Measurements from ENCODE around the gene KCTD19. TPM values are rescaled to one million over a fixed set of nuclear protein-coding genes. Genes with fewer than 3 reads are reported as not detected.

Gene KCTD19
- total RNA-seq, 1 experiment from 2014 or later = not detected

- 0 out of 2 replicates have a peak, but pooled peaks cover 1% of the 10 kb centered on the region for H3K27me3 ChIP-seq (ENCODE audit: low read length)
- H3K79me2 ChIP-seq (ENCODE audit: low read length) = no peaks in the 10 kb centered on the region
- H3K27ac ChIP-seq (ENCODE audit: low read length) = no peak overlapping the region
- H3K4me3 ChIP-seq (ENCODE audit: low read length) = no peak overlapping the region
- DNase-seq = no peak
- H3K9me2 ChIP-seq (replicated peaks; ENCODE audit: insufficient read depth, low read length) = no peaks in the 10 kb centered on the region
- no peaks in the 10 kb centered on the region for H4K20me1 ChIP-seq (ENCODE audit: insufficient read depth, low read depth, low read length)
- no peaks in the 10 kb centered on the region for H3K9me3 ChIP-seq (ENCODE audit: low read length)
- H3K4me1 ChIP-seq (ENCODE audit: low read length) = no peaks in the 10 kb centered on the region
- no peak overlapping the region for H3K9ac ChIP-seq (ENCODE audit: low read length)
- no peak overlapping the region for H2AFZ ChIP-seq (ENCODE audit: low read length)
- H3K4me2 ChIP-seq (ENCODE audit: low read depth, low read length, poor library complexity, severe bottlenecking) = no peak overlapping the region
- H3K36me3 ChIP-seq (ENCODE audit: insufficient read depth, low read length) = no peaks in the 10 kb centered on the region
These were observed 14.7 kb downstream of the KCTD19 start for GRCh38 chr16:67311607-67312488.

GRCh38 chr16:67310561-67310960, 16.0 kb downstream of the KCTD19 start:
- Histone ChIP-seq H3K36me3 (ENCODE audit: insufficient read depth, low read length) (no peaks in the 10 kb centered on the region), H3K9me2 (replicated peaks; ENCODE audit: insufficient read depth, low read length) (no peaks in the 10 kb centered on the region), H3K27ac (ENCODE audit: low read length) (no peak overlapping the region), H3K9me3 (ENCODE audit: low read length) (no peaks in the 10 kb centered on the region), H3K4me2 (ENCODE audit: low read depth, low read length, poor library complexity, severe bottlenecking) (no peak overlapping the region), H2AFZ (ENCODE audit: low read length) (no peak overlapping the region), H3K79me2 (ENCODE audit: low read length) (no peaks in the 10 kb centered on the region), H3K4me3 (ENCODE audit: low read length) (no peak overlapping the region), H4K20me1 (ENCODE audit: insufficient read depth, low read depth, low read length) (no peaks in the 10 kb centered on the region), H3K9ac (ENCODE audit: low read length) (no peak overlapping the region), H3K27me3 (ENCODE audit: low read length) (0 out of 2 replicates have a peak, but pooled peaks cover 2% of the 10 kb centered on the region), H3K4me1 (ENCODE audit: low read length) (no peaks in the 10 kb centered on the region)
- no peak for DNase-seq

GRCh38 chr16:67305216-67306071, 21.1 kb downstream of the KCTD19 start:
- H3K4me1 ChIP-seq (ENCODE audit: low read length) = no peaks in the 10 kb centered on the region
- no peak for DNase-seq
- 0 out of 2 replicates have a peak, but pooled peaks cover 2% of the 10 kb centered on the region for H3K27me3 ChIP-seq (ENCODE audit: low read length)
- H3K79me2 ChIP-seq (ENCODE audit: low read length) = no peaks in the 10 kb centered on the region
- H2AFZ ChIP-seq (ENCODE audit: low read length) = no peak overlapping the region
- no peaks in the 10 kb centered on the region for H3K9me2 ChIP-seq (replicated peaks; ENCODE audit: insufficient read depth, low read length)
- H3K27ac ChIP-seq (ENCODE audit: low read length) = no peak overlapping the region
- H3K9ac ChIP-seq (ENCODE audit: low read length) = no peak overlapping the region
- no peak overlapping the region for H3K4me2 ChIP-seq (ENCODE audit: low read depth, low read length, poor library complexity, severe bottlenecking)
- no peaks in the 10 kb centered on the region for H4K20me1 ChIP-seq (ENCODE audit: insufficient read depth, low read depth, low read length)
- no peak overlapping the region for H3K4me3 ChIP-seq (ENCODE audit: low read length)
- H3K36me3 ChIP-seq (ENCODE audit: insufficient read depth, low read length) = no peaks in the 10 kb centered on the region
- no peaks in the 10 kb centered on the region for H3K9me3 ChIP-seq (ENCODE audit: low read length)

GRCh38 chr16:67304020-67304419, 22.5 kb downstream of the KCTD19 start:
- Histone ChIP-seq H3K36me3 (ENCODE audit: insufficient read depth, low read length) (no peaks in the 10 kb centered on the region), H3K9me3 (ENCODE audit: low read length) (no peaks in the 10 kb centered on the region), H3K27ac (ENCODE audit: low read length) (no peak overlapping the region), H3K27me3 (ENCODE audit: low read length) (0 out of 2 replicates have a peak, but pooled peaks cover 2% of the 10 kb centered on the region), H2AFZ (ENCODE audit: low read length) (no peak overlapping the region), H4K20me1 (ENCODE audit: insufficient read depth, low read depth, low read length) (no peaks in the 10 kb centered on the region), H3K4me2 (ENCODE audit: low read depth, low read length, poor library complexity, severe bottlenecking) (no peak overlapping the region), H3K9me2 (replicated peaks; ENCODE audit: insufficient read depth, low read length) (no peaks in the 10 kb centered on the region), H3K9ac (ENCODE audit: low read length) (no peak overlapping the region), H3K4me1 (ENCODE audit: low read length) (no peaks in the 10 kb centered on the region), H3K79me2 (ENCODE audit: low read length) (no peaks in the 10 kb centered on the region), H3K4me3 (ENCODE audit: low read length) (no peak overlapping the region)
- no peak for DNase-seq

GRCh38 chr16:67302970-67303369, 23.6 kb downstream of the KCTD19 start:
- no peaks in the 10 kb centered on the region for H3K9me2 ChIP-seq (replicated peaks; ENCODE audit: insufficient read depth, low read length)
- 0 out of 2 replicates have a peak, but pooled peaks cover 2% of the 10 kb centered on the region for H3K27me3 ChIP-seq (ENCODE audit: low read length)
- H3K27ac ChIP-seq (ENCODE audit: low read length) = no peak overlapping the region

GRCh38 chr16:67302076-67302475, 24.5 kb downstream of the KCTD19 start:
- no peak for DNase-seq
- H4K20me1 ChIP-seq (ENCODE audit: insufficient read depth, low read depth, low read length) = no peaks in the 10 kb centered on the region
- H3K4me1 ChIP-seq (ENCODE audit: low read length) = no peaks in the 10 kb centered on the region
- H3K27ac ChIP-seq (ENCODE audit: low read length) = no peak overlapping the region
- 0 out of 2 replicates have a peak, but pooled peaks cover 2% of the 10 kb centered on the region for H3K27me3 ChIP-seq (ENCODE audit: low read length)
- no peak overlapping the region for H3K4me3 ChIP-seq (ENCODE audit: low read length)
- H3K9ac ChIP-seq (ENCODE audit: low read length) = no peak overlapping the region
- H3K4me2 ChIP-seq (ENCODE audit: low read depth, low read length, poor library complexity, severe bottlenecking) = no peak overlapping the region
- no peaks in the 10 kb centered on the region for H3K9me3 ChIP-seq (ENCODE audit: low read length)
- no peak overlapping the region for H2AFZ ChIP-seq (ENCODE audit: low read length)
- no peaks in the 10 kb centered on the region for H3K36me3 ChIP-seq (ENCODE audit: insufficient read depth, low read length)
- no peaks in the 10 kb centered on the region for H3K9me2 ChIP-seq (replicated peaks; ENCODE audit: insufficient read depth, low read length)
- no peaks in the 10 kb centered on the region for H3K79me2 ChIP-seq (ENCODE audit: low read length)

More at GRCh38 chr16:67302970-67303369, 23.6 kb downstream of the KCTD19 start:
- Histone ChIP-seq H4K20me1 (ENCODE audit: insufficient read depth, low read depth, low read length) (no peaks in the 10 kb centered on the region), H3K4me2 (ENCODE audit: low read depth, low read length, poor library complexity, severe bottlenecking) (no peak overlapping the region), H3K79me2 (ENCODE audit: low read length) (no peaks in the 10 kb centered on the region), H3K36me3 (ENCODE audit: insufficient read depth, low read length) (no peaks in the 10 kb centered on the region), H3K9me3 (ENCODE audit: low read length) (no peaks in the 10 kb centered on the region), H3K4me3 (ENCODE audit: low read length) (no peak overlapping the region), H3K4me1 (ENCODE audit: low read length) (no peaks in the 10 kb centered on the region), H2AFZ (ENCODE audit: low read length) (no peak overlapping the region), H3K9ac (ENCODE audit: low read length) (no peak overlapping the region)
- DNase-seq = no peak

DNA sequence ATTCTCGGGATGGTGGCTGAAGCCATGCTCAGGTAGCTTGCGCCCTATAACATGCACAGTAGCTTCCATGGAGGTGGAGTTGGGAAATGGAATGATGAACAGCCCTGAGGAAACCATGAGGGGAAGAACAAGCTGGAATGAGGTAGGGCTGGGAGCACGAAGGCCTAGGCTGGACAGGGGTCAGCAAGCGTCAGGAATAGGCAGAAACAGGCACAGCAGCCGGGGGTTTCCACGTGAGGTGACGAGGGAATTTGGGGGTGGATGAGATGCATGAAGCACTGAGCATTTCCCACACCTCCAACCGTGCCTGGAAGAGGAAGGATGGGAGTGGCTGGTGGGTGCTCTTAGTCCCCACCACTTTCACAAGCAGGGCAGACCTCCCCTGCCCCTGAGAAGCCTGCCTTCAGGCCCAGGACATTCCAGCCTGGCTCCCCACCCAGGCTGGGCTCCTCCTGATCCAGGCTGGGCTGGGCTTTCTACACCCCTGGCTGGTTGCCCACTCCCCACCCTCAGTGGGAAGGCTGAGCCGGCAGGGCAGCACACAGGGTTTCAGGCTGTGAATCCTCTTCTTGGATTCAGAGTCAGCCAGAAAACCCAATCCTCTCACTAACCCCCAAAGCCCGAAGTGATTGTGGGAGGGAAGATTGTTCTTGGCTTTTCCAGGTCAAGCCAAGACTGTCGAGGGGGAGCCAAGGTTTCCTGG, 25.3 kb downstream of the KCTD19 start:
- no peak overlapping the region for H3K9ac ChIP-seq (ENCODE audit: low read length)
- H2AFZ ChIP-seq (ENCODE audit: low read length) = no peak overlapping the region
- H3K9me2 ChIP-seq (replicated peaks; ENCODE audit: insufficient read depth, low read length) = no peaks in the 10 kb centered on the region
- no peak overlapping the region for H3K4me2 ChIP-seq (ENCODE audit: low read depth, low read length, poor library complexity, severe bottlenecking)
- H3K79me2 ChIP-seq (ENCODE audit: low read length) = no peaks in the 10 kb centered on the region
- no peak overlapping the region for H3K27ac ChIP-seq (ENCODE audit: low read length)
- H3K9me3 ChIP-seq (ENCODE audit: low read length) = no peaks in the 10 kb centered on the region
- H3K4me1 ChIP-seq (ENCODE audit: low read length) = no peaks in the 10 kb centered on the region
- no peaks in the 10 kb centered on the region for H3K36me3 ChIP-seq (ENCODE audit: insufficient read depth, low read length)
- H3K27me3 ChIP-seq (ENCODE audit: low read length) = no peaks in the 10 kb centered on the region
- H3K4me3 ChIP-seq (ENCODE audit: low read length) = no peak overlapping the region
- no peaks in the 10 kb centered on the region for H4K20me1 ChIP-seq (ENCODE audit: insufficient read depth, low read depth, low read length)
- DNase-seq = no peak

Measured in Karpas-422 (cell line).